SJCRH30 (cell line): ENCODE results near the gene ZNF48. TPM values are rescaled to one million over a fixed set of nuclear protein-coding genes. Genes with fewer than 3 reads are reported as not detected.

Experiments used
- DNase-seq, 2 experiments: peaks; one replicate each; pipeline ENCODE4 v3.0.0-alpha.2; 2015 to 2020
- H3K27ac ChIP-seq: fragments of 250-450 bp; sonication (Bioruptor Pico); 2 replicates; pipeline ENCODE4 v1.5.1; 2020; ENCODE audit warnings: mild to moderate bottlenecking, moderate library complexity
- H3K27me3 ChIP-seq: fragments of 250-450 bp; sonication (Bioruptor Pico); 2 replicates; pipeline ENCODE4 v1.5.1; 2020; ENCODE audit warnings: mild to moderate bottlenecking, moderate library complexity
- H3K36me3 ChIP-seq: fragments of 250-450 bp; sonication (Bioruptor Pico); 2 replicates; pipeline ENCODE4 v1.5.1; 2020; ENCODE audit warnings: mild to moderate bottlenecking, moderate library complexity
- H3K4me1 ChIP-seq: fragments of 250-450 bp; sonication (Bioruptor Pico); 2 replicates; pipeline ENCODE4 v1.5.1; 2020; ENCODE audit warnings: mild to moderate bottlenecking, moderate library complexity
- H3K4me3 ChIP-seq: fragments of 250-450 bp; sonication (Bioruptor Pico); 2 replicates; pipeline ENCODE4 v1.5.1; 2020; ENCODE audit warnings: mild to moderate bottlenecking, moderate library complexity
- H3K9me3 ChIP-seq: fragments of 250-450 bp; sonication (Bioruptor Pico); replicated peaks from 2 replicates; pipeline ENCODE4 v1.5.1; 2020; ENCODE audit warnings: mild to moderate bottlenecking, moderate library complexity
- total RNA-seq: library from RNA; depleted of rRNA; stranded (reverse); fragments of >200 nt; shearing (Covaris generic); gene quantifications from 2 replicates; pipeline ENCODE4 v1.2.3, GENCODE V29; 2014; rRNA removed

The ZNF48 gene
- total RNA-seq, 1 experiment from 2014 or later, result 9.3 TPM

GRCh38 chr16:30445408-30446202, 50.4 kb downstream of the ZNF48 start, which contains the start of gene SEPHS2:
Gene SEPHS2, minus strand, starts transcription at chr16:30445874. Its CDS starts 147 bp downstream, at chr16:30445727.
- Histone ChIP-seq H3K36me3 (peaks cover 16% of the 10 kb centered on the region), H3K9me3 (no peaks in the 10 kb centered on the region), H3K27ac (peak within 1 kb of the TSS; percentile 78), H3K4me3 (peak within 1 kb of the TSS; percentile 92), H3K27me3 (no peaks in the 10 kb centered on the region), H3K4me1 (no peaks in the 10 kb centered on the region; the same call in 1 of the 2 replicates)
- peak; percentile 96 to 98 for DNase-seq

- no peak for DNase-seq
- Histone ChIP-seq H3K27ac (no peak overlapping the region; the same call in 1 of the 2 replicates), H3K27me3 (no peaks in the 10 kb centered on the region), H3K4me3 (peak overlapping the region; percentile 92), H3K9me3 (no peaks in the 10 kb centered on the region), H3K4me1 (no peaks in the 10 kb centered on the region; the same call in 1 of the 2 replicates), H3K36me3 (peaks cover 16% of the 10 kb centered on the region)
Measured at GRCh38 chr16:30446203-30446595, 51.0 kb downstream of the ZNF48 start.

- Histone ChIP-seq H3K36me3 (peaks cover 16% of the 10 kb centered on the region), H3K4me1 (no peaks in the 10 kb centered on the region; the same call in 1 of the 2 replicates), H3K27ac (no peak overlapping the region), H3K9me3 (no peaks in the 10 kb centered on the region), H3K27me3 (no peaks in the 10 kb centered on the region; the same call in 1 of the 2 replicates), H3K4me3 (no peak overlapping the region)
- DNase-seq, result no peak
Measured at GRCh38 chr16:30447512-30448226, 52.4 kb downstream of the ZNF48 start.

GRCh38 chr16:30449116-30449435, 53.9 kb downstream of the ZNF48 start:
- Histone ChIP-seq H3K4me3 (no peak overlapping the region), H3K9me3 (no peaks in the 10 kb centered on the region), H3K4me1 (no peaks in the 10 kb centered on the region; the same call in 1 of the 2 replicates), H3K27me3 (no peaks in the 10 kb centered on the region; the same call in 1 of the 2 replicates), H3K36me3 (peaks cover 5% of the 10 kb centered on the region), H3K27ac (no peak overlapping the region)
- no peak for DNase-seq

Other genes with a start within 250 kb of the ZNF48 start
- 5.6 and 7.0 TPM in 2 replicates for gene CORO1A, start 211.8 kb upstream of the ZNF48 start, total RNA-seq
- 38.1 and 50.8 TPM in 2 replicates for gene BOLA2B, start 201.8 kb upstream of the ZNF48 start, total RNA-seq
- gene SLX1A, start 201.5 kb upstream of the ZNF48 start, total RNA-seq, result 15.2 and 21.7 TPM in 2 replicates
- 2.2 and 4.3 TPM in 2 replicates for gene SULT1A3, start 196.2 kb upstream of the ZNF48 start, total RNA-seq
- 2.3 and 3.9 TPM in 2 replicates for gene NPIPB13, start 146.9 kb upstream of the ZNF48 start, total RNA-seq
- 52.2 and 52.3 TPM in 2 replicates for gene CD2BP2, start 40.1 kb upstream of the ZNF48 start, total RNA-seq
- gene TBC1D10B, start 24.9 kb upstream of the ZNF48 start, total RNA-seq, result 33.7 and 36.0 TPM in 2 replicates
- 10.8 and 13.1 TPM in 2 replicates for gene MYL11, start 20.6 kb upstream of the ZNF48 start, total RNA-seq
- 0.23 and 0.45 TPM in 2 replicates for gene SEPTIN1, start 12.9 kb upstream of the ZNF48 start, total RNA-seq
- 10.4 and 14.0 TPM in 2 replicates for gene ZNF771, start 12.2 kb downstream of the ZNF48 start, total RNA-seq
- 80.0 and 88.5 TPM in 2 replicates for gene DCTPP1, start 34.6 kb downstream of the ZNF48 start, total RNA-seq
- 18.2 and 22.9 TPM in 2 replicates for gene SEPHS2, start 50.5 kb downstream of the ZNF48 start, total RNA-seq
- not detected in 2 replicates for gene ITGAL, start 77.3 kb downstream of the ZNF48 start, total RNA-seq
- gene ZNF768, start 131.1 kb downstream of the ZNF48 start, total RNA-seq, result 59.7 and 62.5 TPM in 2 replicates
- gene ZNF747, start 139.4 kb downstream of the ZNF48 start, total RNA-seq, result 11.2 and 12.0 TPM in 2 replicates
- 10.7 and 11.3 TPM in 2 replicates for gene ZNF764, start 163.0 kb downstream of the ZNF48 start, total RNA-seq
- gene ZNF688, start 176.3 kb downstream of the ZNF48 start, total RNA-seq, result 4.2 and 4.3 TPM in 2 replicates
- 13.1 and 18.2 TPM in 2 replicates for gene ZNF785, start 190.3 kb downstream of the ZNF48 start, total RNA-seq
- 15.6 and 16.4 TPM in 2 replicates for gene ZNF689, start 215.0 kb downstream of the ZNF48 start, total RNA-seq